Measurements from ENCODE around the gene NPTX2.

NPTX2 gene

GRCh38 chr7:98655611-98656010 lies 38.5 kb downstream of the NPTX2 start:
- Histone ChIP-seq H3K27me3 (peaks cover 0 to 4% of the 10 kb centered on the region in 2 donors), H3K36me3 (no peaks in the 10 kb centered on the region), H3K9me3 (no peaks in the 10 kb centered on the region), H3K4me1 (no peaks in the 10 kb centered on the region), H3K27ac (no peak overlapping the region), H3K4me3 (no peak overlapping the region)
- no peak for TF ChIP-seq CTCF (IDR thresholded peaks at IDR 0.05)
- DNase-seq, result no peak
- intact Hi-C loops (cut with DNase I; ENCODE audit: low total_unique reads), result no loop called here

GRCh38 chr7:98656899-98657298 lies 39.8 kb downstream of the NPTX2 start:
- Histone ChIP-seq H3K27me3 (peaks cover 0 to 4% of the 10 kb centered on the region in 2 donors), H3K27ac (no peak overlapping the region), H3K9me3 (peaks cover 0 to 1% (median under 1%) of the 10 kb centered on the region in 3 donors), H3K4me3 (no peak overlapping the region), H3K4me1 (no peaks in the 10 kb centered on the region), H3K36me3 (no peaks in the 10 kb centered on the region)
- DNase-seq, result no peak
- intact Hi-C loops (cut with DNase I; ENCODE audit: low total_unique reads), result no loop called here
- TF ChIP-seq CTCF (IDR thresholded peaks at IDR 0.05), result no peak

GRCh38 chr7:98657736-98658135 lies 40.7 kb downstream of the NPTX2 start:
- DNase-seq, result no peak
- Histone ChIP-seq H3K36me3 (no peaks in the 10 kb centered on the region), H3K27ac (no peak overlapping the region), H3K4me3 (no peak overlapping the region), H3K27me3 (peaks cover 0 to 4% of the 10 kb centered on the region in 2 donors), H3K4me1 (no peaks in the 10 kb centered on the region), H3K9me3 (peaks cover 0 to 7% (median 6%) of the 10 kb centered on the region in 3 donors)
- no peak for TF ChIP-seq CTCF (IDR thresholded peaks at IDR 0.05)
- intact Hi-C loops (cut with DNase I; ENCODE audit: low total_unique reads), result no loop called here

- Histone ChIP-seq H3K36me3 (no peaks in the 10 kb centered on the region), H3K4me1 (no peaks in the 10 kb centered on the region), H3K27ac (no peak overlapping the region), H3K27me3 (peaks cover 0 to 4% of the 10 kb centered on the region in 2 donors), H3K9me3 (peaks cover 3 to 12% (median 8%) of the 10 kb centered on the region in 3 donors), H3K4me3 (no peak overlapping the region)
- TF ChIP-seq CTCF (IDR thresholded peaks at IDR 0.05), result no peak
- intact Hi-C loops (cut with DNase I; ENCODE audit: low total_unique reads), result no loop called here
- no peak for DNase-seq
These were observed 42.7 kb downstream of the NPTX2 start for GRCh38 chr7:98659756-98660155.

GRCh38 chr7:98661607-98662006 lies 44.5 kb downstream of the NPTX2 start:
- Histone ChIP-seq H3K36me3 (no peaks in the 10 kb centered on the region), H3K4me3 (no peak overlapping the region), H3K9me3 (peaks cover 3 to 12% (median 8%) of the 10 kb centered on the region in 3 donors), H3K27me3 (no peaks in the 10 kb centered on the region), H3K4me1 (no peaks in the 10 kb centered on the region), H3K27ac (no peak overlapping the region)
- DNase-seq, result no peak
- intact Hi-C loops (cut with DNase I; ENCODE audit: low total_unique reads), result no loop called here
- no peak for TF ChIP-seq CTCF (IDR thresholded peaks at IDR 0.05)

- no peak for TF ChIP-seq CTCF (IDR thresholded peaks at IDR 0.05)
- peaks cover 3 to 12% (median 8%) of the 10 kb centered on the region in 3 donors for H3K9me3 ChIP-seq
- no peak overlapping the region for H3K4me3 ChIP-seq
- H3K4me1 ChIP-seq, result no peaks in the 10 kb centered on the region
- H3K36me3 ChIP-seq, result no peaks in the 10 kb centered on the region
- H3K27me3 ChIP-seq, result peaks cover 0 to under 1% of the 10 kb centered on the region in 2 donors
- DNase-seq, result no peak
- intact Hi-C loops (cut with DNase I; ENCODE audit: low total_unique reads), result no loop called here
- H3K27ac ChIP-seq, result no peak overlapping the region
These were observed 45.2 kb downstream of the NPTX2 start for GRCh38 chr7:98662289-98662688.

All from tibial artery (tissue), 4 donors.